Measurements from ENCODE around the gene RPTOR.

Gene RPTOR

GRCh38 chr17:80822700-80823410 is 278.2 kb downstream of the RPTOR start:
- no peak for FAIRE-seq

- no peak for FAIRE-seq
Observed at GRCh38 chr17:80824549-80825470, 280.2 kb downstream of the RPTOR start.

DNA sequence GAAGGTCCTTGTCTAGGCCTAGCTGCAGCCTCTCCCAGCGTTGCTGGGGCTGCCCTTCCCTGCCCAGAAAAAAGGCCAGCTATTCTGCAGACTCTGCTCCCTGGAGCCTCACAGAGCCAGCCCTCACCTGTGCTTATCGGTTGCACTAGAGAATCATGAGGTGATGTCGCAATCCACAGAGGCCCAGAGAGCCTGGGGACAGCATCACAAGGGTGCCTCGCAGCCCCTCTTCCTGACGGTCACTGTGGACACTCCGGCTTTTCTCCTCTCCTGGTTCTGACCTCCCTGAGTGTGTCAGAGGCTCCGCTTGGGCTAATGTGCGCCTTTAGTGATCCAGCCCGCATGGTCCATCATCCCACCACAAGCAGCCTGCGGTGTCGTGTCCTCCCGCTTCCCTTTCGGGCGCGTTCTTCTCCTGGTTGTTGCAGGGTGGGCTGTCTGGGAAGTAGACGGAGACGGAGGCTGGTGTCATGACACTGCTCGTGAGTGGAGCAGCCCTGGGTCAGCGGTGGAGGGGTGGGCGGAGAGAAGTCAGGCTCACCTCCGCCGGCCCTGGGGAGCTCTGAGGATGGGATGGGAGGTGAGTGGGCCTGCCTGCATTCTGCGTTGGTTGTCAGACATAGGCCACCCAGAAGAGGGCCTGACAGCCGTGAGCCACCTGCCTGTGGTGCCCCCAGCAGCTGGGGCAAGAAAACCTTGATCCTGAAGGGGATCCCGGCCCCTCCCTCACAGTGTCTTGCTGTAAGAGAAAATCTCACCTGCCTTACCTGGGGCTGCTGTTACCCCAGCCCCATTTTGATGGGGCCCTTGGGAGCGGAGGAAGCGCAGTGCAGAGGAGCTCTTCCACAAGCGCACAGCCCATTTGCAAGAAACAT is 281.1 kb downstream of the RPTOR start:
- FAIRE-seq, result no peak

- FAIRE-seq, result no peak
Observed at GRCh38 chr17:80826346-80826954, 281.8 kb downstream of the RPTOR start.

DNA sequence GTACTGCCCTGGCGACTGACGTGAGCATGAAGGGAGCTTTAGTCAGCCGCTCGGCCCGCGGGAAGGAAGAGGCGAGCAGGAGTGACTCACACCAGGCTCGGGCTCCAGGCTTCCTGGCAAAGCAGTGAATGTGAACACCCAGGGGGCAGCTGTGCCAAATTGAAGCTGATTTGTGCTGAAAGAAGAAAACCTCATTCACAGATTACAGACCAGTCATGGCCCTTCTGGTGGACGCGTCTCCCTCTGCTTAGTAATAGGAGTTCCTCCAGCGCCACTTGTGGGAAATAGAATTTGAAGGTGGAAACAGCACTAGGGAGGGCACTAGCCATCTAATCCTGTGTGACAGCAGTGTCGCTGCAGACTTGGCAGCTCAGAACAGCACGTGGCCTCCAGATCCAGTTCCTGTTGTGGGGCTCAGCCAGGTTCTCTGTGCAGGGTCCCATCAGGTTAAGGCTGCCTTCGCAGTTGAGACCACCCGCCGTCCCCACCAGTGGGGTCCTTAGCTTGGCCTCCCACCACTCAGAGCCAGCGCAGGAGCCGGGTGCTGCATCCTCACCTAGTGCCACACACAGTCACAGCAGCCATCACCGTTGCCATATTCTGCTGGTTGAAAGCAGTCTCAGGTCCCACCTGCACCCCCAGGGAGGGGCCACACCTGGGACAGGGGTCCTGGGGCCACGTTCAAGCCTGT is 282.5 kb downstream of the RPTOR start:
- no peak for FAIRE-seq

- no peak for FAIRE-seq
Observed at GRCh38 chr17:80827646-80828643, 283.3 kb downstream of the RPTOR start.

DNA sequence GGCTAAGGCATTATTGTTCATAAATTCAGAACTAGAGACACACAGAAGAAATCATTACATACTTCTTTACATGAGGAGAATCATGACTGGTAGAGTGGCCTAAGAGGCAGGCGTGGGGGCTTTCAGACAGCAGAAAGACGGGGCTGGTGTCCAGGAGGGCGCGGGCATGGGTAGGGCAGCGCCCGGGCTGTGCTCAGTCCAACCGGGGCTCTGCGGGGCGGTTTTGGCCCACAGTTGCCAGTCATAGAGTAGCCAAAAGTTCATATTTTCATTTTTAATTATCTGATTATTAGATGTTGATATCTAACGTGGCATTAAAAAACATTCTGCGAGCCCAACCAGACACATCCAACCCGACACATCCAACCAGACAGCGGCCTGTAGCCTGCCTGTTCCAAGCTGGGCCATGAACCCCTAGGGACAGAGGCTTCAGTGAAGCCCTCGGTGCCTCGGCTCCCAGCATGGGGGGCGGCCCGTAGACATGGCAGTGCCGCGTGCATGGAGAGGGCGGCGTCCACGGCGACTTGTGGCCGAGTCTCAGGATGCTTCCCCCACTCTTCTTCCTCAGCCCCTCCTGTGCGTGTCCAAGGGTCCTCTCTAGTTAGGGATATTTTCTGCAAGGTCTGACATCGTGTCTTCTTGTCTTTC is 284.7 kb downstream of the RPTOR start:
- no peak for FAIRE-seq

DNA sequence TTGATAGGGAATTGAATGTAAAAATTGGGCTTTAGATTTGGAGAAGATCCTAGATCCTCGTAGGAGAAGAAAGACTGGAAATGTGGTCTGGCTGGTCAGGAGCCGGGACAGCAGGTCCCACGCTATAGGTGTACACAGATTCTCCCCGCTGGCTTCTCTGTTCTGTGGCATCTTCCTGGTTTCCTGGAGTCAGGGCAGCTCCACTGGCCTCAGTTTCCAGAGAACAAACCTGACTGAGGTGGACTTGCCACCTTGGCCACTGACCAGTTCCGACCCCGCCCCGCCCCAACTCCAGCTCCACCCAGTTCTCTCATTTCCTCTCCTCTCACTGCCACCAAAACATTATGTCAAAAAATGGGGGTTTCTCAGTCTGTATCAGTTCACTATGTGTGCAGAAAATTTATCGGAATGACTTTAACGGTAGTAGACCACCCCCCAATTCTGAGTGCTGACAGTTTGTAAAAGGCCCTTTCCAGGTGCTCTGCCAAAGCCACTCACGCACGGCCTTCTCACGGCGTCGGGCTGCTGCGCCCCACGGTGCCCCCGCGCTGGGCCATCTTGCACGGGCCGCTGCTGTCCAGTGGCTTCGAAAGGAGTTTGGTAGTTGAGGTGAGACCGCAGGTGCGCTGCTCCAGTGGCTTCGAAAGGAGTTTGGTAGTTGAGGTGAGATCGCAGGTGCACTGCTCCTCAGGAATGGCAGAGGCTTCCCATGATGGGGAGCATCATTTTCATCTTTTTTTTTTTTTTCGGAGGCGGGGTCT is 285.6 kb downstream of the RPTOR start:
- FAIRE-seq, result no peak

GRCh38 chr17:80831491-80831890 is 286.9 kb downstream of the RPTOR start:
- no peak for FAIRE-seq

DNA sequence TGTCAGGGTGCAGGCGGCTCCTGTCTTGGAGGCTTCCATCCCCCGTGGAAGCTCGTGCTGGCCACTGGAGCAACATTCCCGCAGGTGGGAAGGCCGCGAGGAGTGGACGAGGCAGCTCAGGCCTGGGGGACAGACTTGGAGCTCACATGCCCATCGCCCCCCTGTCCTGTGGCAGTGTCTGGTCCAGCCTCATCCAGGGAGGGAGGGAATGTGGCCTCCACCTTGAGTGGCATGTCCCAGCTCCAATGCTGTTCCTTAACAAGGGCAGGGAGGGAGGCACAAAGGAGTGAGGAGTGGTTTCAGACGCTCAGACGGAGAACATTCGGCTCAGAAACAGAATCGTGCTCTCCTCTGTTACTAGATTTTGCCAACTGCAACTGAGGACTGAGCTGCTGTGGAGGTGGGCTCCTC is 287.6 kb downstream of the RPTOR start:
- FAIRE-seq, result no peak

DNA sequence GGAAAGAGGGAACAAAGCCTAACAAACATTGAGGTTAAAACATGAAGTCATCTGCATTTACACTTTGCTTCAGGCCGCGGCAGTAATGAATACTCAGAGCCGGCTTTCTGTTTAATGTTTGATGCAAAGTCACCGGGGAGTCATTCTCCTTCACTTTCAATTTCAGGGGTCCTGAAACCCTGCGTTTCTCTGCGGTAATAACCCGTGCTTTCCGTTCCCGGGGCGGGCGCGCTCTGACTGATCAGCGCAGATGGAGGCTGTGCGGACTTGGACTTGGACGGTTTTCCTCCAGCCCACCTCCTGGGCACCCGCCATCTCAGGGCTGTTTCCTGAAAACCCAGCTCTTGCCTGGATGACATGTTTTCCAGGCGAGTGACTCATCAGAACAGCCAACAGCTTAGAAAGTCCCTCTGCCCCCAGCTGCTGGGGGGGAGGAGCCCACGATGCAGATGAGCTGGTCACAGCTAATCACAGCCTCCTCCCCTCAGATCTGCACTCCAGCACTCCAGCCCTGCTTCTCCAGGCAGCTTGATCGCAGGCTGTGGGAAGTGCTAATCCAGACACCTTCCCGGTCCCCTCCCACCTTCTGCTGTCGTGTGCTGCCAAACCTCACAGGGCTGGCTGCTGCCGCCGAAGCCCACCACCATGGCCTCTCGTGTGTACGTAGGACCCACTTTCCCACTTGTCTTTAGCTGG is 288.4 kb downstream of the RPTOR start:
- FAIRE-seq, result peak; percentile 55

- no peak for FAIRE-seq
Observed at GRCh38 chr17:80833952-80834892, 289.6 kb downstream of the RPTOR start.

GRCh38 chr17:80834893-80835275 is 290.2 kb downstream of the RPTOR start:
- no peak for FAIRE-seq

GRCh38 chr17:80835816-80836657 is 291.4 kb downstream of the RPTOR start:
- no peak for FAIRE-seq

GRCh38 chr17:80836658-80836965 is 292.0 kb downstream of the RPTOR start:
- no peak for FAIRE-seq

- FAIRE-seq, result no peak
Observed at GRCh38 chr17:80836971-80837481, 292.4 kb downstream of the RPTOR start.

- FAIRE-seq, result no peak
Observed at GRCh38 chr17:80837711-80838110, 293.1 kb downstream of the RPTOR start.
